ENCODE measurements around the gene STING1. TPM values are rescaled to one million over a fixed set of nuclear protein-coding genes. Genes with fewer than 3 reads are reported as not detected.

Gene STING1
- total and polyA plus RNA-seq, 2 of the 13 experiments (the other 11 are each of a cell fraction or from before 2014, with no cell fraction given): 1.3 to 4.4 TPM

DNA sequence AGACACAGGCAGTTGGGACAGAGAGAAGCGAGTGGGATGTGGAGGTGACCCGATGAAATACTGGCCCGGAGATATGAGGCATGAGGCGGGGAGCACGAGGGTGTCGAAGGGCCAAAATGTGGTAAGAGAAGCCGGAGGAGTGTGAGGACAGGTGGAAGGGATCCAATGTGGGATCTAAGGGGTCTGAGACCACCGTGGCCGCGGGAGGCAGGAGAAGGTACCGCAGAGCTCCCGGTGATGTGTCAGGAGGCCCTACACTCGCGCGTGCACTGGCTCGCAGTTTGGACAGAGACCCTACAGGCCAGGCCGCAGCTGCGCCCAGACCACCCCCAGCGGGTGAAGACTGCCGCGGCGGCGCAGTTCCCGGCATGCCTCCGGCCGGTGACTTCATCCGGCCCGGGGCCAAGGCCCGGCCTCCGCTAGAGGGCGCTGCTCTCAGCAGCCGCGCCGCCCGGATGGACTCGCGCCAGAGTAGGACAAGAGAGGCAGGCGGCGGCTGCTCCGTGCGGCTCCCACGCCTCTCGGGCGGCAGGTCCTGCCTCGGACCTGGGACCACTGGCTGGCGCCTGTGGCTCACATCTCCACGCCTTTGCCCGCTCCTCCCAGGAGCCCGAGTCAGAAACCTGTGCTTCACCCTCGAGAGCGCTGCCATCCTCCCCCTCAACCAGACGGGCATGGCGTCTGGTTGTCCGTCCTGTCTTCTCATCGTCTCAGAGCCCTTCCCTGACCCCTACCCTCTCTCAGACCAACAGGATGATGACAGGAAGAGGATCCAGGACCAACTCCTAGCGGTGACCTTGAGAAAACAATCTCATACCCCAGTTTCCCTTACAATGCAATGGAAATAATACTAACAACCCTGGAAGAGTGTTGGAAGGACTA lies 35.4 kb upstream of the STING1 start (continued):
- TF ChIP-seq ZNF605 (CRISPR knock-in tag; IDR thresholded peaks at IDR 0.05) (peak; percentile 96), GATAD2A (CRISPR knock-in tag; IDR thresholded peaks at IDR 0.05) (peak; percentile 77), KDM3A (CRISPR knock-in tag; IDR thresholded peaks at IDR 0.05; ENCODE audit: low read depth) (peak; percentile 96), MED13 (CRISPR knock-in tag; IDR thresholded peaks at IDR 0.05) (peak; percentile 83), ZNF430 (CRISPR knock-in tag; IDR thresholded peaks at IDR 0.05) (peak; percentile 92), NPAS2 (CRISPR knock-in tag; IDR thresholded peaks at IDR 0.05; ENCODE audit: borderline replicate concordance) (no peak), JUNB (CRISPR knock-in tag; IDR thresholded peaks at IDR 0.05; ENCODE audit: borderline replicate concordance) (no peak), TAF1 (CRISPR knock-in tag; IDR thresholded peaks at IDR 0.05) (peak; percentile 92; the same call in 1 of the 2 replicates), ZNF567 (CRISPR knock-in tag; IDR thresholded peaks at IDR 0.05; ENCODE audit: borderline replicate concordance) (0 out of 2 replicates have a peak, but pooled peaks have one; percentile 36), ZNF10 (CRISPR knock-in tag; IDR thresholded peaks at IDR 0.05; ENCODE audit: borderline replicate concordance, low read depth) (no peak), KLF15 (CRISPR knock-in tag; IDR thresholded peaks at IDR 0.05; ENCODE audit: borderline replicate concordance) (0 out of 2 replicates have a peak, but pooled peaks have one; percentile 28)
- TF ChIP-seq, protein P1, sequence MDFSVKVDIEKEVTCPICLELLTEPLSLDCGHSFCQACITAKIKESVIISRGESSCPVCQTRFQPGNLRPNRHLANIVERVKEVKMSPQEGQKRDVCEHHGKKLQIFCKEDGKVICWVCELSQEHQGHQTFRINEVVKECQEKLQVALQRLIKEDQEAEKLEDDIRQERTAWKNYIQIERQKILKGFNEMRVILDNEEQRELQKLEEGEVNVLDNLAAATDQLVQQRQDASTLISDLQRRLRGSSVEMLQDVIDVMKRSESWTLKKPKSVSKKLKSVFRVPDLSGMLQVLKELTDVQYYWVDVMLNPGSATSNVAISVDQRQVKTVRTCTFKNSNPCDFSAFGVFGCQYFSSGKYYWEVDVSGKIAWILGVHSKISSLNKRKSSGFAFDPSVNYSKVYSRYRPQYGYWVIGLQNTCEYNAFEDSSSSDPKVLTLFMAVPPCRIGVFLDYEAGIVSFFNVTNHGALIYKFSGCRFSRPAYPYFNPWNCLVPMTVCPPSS (IDR thresholded peaks at IDR 0.05): no peak
- TF ChIP-seq, protein P2, sequence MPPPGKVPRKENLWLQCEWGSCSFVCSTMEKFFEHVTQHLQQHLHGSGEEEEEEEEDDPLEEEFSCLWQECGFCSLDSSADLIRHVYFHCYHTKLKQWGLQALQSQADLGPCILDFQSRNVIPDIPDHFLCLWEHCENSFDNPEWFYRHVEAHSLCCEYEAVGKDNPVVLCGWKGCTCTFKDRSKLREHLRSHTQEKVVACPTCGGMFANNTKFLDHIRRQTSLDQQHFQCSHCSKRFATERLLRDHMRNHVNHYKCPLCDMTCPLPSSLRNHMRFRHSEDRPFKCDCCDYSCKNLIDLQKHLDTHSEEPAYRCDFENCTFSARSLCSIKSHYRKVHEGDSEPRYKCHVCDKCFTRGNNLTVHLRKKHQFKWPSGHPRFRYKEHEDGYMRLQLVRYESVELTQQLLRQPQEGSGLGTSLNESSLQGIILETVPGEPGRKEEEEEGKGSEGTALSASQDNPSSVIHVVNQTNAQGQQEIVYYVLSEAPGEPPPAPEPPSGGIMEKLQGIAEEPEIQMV (CRISPR knock-in tag; IDR thresholded peaks at IDR 0.05; ENCODE audit: low read depth): peak; percentile 77; the same call in 1 of the 2 replicates
- TF ChIP-seq, protein P3, sequence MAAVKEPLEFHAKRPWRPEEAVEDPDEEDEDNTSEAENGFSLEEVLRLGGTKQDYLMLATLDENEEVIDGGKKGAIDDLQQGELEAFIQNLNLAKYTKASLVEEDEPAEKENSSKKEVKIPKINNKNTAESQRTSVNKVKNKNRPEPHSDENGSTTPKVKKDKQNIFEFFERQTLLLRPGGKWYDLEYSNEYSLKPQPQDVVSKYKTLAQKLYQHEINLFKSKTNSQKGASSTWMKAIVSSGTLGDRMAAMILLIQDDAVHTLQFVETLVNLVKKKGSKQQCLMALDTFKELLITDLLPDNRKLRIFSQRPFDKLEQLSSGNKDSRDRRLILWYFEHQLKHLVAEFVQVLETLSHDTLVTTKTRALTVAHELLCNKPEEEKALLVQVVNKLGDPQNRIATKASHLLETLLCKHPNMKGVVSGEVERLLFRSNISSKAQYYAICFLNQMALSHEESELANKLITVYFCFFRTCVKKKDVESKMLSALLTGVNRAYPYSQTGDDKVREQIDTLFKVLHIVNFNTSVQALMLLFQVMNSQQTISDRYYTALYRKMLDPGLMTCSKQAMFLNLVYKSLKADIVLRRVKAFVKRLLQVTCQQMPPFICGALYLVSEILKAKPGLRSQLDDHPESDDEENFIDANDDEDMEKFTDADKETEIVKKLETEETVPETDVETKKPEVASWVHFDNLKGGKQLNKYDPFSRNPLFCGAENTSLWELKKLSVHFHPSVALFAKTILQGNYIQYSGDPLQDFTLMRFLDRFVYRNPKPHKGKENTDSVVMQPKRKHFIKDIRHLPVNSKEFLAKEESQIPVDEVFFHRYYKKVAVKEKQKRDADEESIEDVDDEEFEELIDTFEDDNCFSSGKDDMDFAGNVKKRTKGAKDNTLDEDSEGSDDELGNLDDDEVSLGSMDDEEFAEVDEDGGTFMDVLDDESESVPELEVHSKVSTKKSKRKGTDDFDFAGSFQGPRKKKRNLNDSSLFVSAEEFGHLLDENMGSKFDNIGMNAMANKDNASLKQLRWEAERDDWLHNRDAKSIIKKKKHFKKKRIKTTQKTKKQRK (IDR thresholded peaks at IDR 0.05; ENCODE audit: low read length): no peak
- TF ChIP-seq, protein P4, sequence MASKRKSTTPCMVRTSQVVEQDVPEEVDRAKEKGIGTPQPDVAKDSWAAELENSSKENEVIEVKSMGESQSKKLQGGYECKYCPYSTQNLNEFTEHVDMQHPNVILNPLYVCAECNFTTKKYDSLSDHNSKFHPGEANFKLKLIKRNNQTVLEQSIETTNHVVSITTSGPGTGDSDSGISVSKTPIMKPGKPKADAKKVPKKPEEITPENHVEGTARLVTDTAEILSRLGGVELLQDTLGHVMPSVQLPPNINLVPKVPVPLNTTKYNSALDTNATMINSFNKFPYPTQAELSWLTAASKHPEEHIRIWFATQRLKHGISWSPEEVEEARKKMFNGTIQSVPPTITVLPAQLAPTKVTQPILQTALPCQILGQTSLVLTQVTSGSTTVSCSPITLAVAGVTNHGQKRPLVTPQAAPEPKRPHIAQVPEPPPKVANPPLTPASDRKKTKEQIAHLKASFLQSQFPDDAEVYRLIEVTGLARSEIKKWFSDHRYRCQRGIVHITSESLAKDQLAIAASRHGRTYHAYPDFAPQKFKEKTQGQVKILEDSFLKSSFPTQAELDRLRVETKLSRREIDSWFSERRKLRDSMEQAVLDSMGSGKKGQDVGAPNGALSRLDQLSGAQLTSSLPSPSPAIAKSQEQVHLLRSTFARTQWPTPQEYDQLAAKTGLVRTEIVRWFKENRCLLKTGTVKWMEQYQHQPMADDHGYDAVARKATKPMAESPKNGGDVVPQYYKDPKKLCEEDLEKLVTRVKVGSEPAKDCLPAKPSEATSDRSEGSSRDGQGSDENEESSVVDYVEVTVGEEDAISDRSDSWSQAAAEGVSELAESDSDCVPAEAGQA (IDR thresholded peaks at IDR 0.05; ENCODE audit: low read depth): no peak
- TF ChIP-seq, protein P4 (CRISPR knock-in tag; IDR thresholded peaks at IDR 0.05; ENCODE audit: borderline replicate concordance): no peak; the same call in 1 of the 2 replicates

All from HepG2 (cell line).